C4-2B (cell line): ENCODE measurements around the gene NADK2.

Experiments
- ZFX ChIP-seq: fragments of 450-650 bp; IDR thresholded peaks from 2 replicates; pipeline ENCODE4 v1.6.1; 2017
- TF ChIP-seq, protein P1 (sequence below): fragments of 450-650 bp; conservative IDR thresholded peaks from 2 replicates; pipeline ENCODE4 v1.5.1; 2017; ENCODE audit warnings: mild to moderate bottlenecking

DNA sequence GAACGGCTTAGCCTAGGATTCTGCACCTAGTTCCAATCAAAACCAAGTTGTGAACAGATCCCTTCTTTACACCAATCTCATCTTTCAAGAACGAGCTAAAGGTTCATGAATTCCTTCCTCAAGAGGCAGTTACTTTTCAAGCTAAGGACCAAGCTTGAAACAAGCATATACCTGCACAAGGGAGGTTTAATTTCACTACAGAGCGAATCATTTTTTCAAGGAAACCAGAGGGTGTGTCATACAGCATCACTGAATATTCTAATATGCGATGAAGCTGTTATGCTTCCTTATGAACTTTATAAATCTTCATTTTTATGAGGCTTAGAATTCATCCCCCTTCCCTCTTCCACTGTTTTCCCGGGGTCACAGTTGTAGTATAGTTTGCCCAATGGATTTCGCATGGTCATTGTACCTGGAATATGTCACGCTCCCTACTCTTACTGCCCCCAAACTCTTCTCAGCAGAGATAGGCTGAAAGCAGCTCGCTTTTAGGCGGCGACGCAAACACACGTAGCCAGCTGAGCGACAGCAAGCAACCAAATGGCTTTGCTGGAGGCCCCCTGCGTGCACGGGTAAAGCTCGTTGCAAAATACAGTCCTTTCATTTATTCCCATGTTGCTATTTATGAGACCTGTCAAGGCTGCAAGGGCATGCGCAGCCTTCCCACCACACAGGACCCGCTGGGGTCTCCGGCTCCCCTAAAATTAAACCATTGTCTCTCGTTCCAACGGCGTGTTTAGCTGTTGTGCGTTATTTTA lies 90.9 kb downstream of the NADK2 start:
- TF ChIP-seq, protein P1, sequence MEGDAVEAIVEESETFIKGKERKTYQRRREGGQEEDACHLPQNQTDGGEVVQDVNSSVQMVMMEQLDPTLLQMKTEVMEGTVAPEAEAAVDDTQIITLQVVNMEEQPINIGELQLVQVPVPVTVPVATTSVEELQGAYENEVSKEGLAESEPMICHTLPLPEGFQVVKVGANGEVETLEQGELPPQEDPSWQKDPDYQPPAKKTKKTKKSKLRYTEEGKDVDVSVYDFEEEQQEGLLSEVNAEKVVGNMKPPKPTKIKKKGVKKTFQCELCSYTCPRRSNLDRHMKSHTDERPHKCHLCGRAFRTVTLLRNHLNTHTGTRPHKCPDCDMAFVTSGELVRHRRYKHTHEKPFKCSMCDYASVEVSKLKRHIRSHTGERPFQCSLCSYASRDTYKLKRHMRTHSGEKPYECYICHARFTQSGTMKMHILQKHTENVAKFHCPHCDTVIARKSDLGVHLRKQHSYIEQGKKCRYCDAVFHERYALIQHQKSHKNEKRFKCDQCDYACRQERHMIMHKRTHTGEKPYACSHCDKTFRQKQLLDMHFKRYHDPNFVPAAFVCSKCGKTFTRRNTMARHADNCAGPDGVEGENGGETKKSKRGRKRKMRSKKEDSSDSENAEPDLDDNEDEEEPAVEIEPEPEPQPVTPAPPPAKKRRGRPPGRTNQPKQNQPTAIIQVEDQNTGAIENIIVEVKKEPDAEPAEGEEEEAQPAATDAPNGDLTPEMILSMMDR, result no peak
- no peak for TF ChIP-seq ZFX
